MCF 10A (cell line): ENCODE results near the gene POLR3H. TPM values are rescaled to one million over a fixed set of nuclear protein-coding genes. Genes with fewer than 3 reads are reported as not detected.
A peak's percentile ranks its signal among the peaks of the same experiment; 100 is the strongest.

Source experiments
- BruUV-seq: library from RNA; stranded (reverse); fragments of 400-500 nt; replicated peaks from 2 replicates; lab custom pipeline; 2021; lab: Mats Ljungman, UMichigan
- CTCF ChIA-PET: fragments of 300-600 bp; sonication (Branson Sonifier 250); formaldehyde crosslinking; extraction: SDS; loops from one replicate; lab custom pipeline; 2021; ENCODE audit warnings: antibody characterized with exemption, inconsistent platforms; lab: Yijun Ruan, JAX
- POLR2A ChIA-PET: fragments of 300-600, 350-650 bp; sonication (Branson Sonifier 250); formaldehyde crosslinking; extraction: SDS; loops from one replicate; lab custom pipeline; 2020; ENCODE audit warnings: antibody characterized with exemption, inconsistent platforms; lab: Yijun Ruan, JAX
- DNase-seq: peaks from one replicate; pipeline ENCODE4 v3.0.0-alpha.2; 2018; ENCODE audit not compliant: unreplicated experiment
- H3K27ac Mint-ChIP-seq: one replicate; pipeline ENCODE4 v1.8.0; 2022; ENCODE audit warnings: mild to moderate bottlenecking, low read depth, mixed read lengths; ENCODE audit not compliant: unreplicated experiment
- H3K27me3 Mint-ChIP-seq: one replicate; pipeline ENCODE4 v1.8.0; 2022; ENCODE audit warnings: mixed read lengths; ENCODE audit not compliant: insufficient read depth, unreplicated experiment
- H3K36me3 Mint-ChIP-seq: one replicate; pipeline ENCODE4 v1.8.0; 2022; ENCODE audit warnings: mild to moderate bottlenecking, moderate library complexity, mixed read lengths; ENCODE audit not compliant: insufficient read depth, unreplicated experiment
- H3K4me1 Mint-ChIP-seq: one replicate; pipeline ENCODE4 v1.8.0; 2022; ENCODE audit warnings: mixed read lengths; ENCODE audit not compliant: insufficient read depth, unreplicated experiment
- H3K4me3 Mint-ChIP-seq: one replicate; pipeline ENCODE4 v1.8.0; 2022; ENCODE audit warnings: mild to moderate bottlenecking, moderate library complexity, mixed read lengths; ENCODE audit not compliant: unreplicated experiment
- H3K9me3 Mint-ChIP-seq: one replicate; pipeline ENCODE4 v1.8.0; 2022; ENCODE audit warnings: mixed read lengths; ENCODE audit not compliant: unreplicated experiment
- CTCF ChIP-seq: fragments of 200-600 bp; IDR thresholded peaks from one replicate; pipeline ENCODE4 v1.8.0; 2022; ENCODE audit warnings: antibody characterized with exemption, mild to moderate bottlenecking; ENCODE audit not compliant: unreplicated experiment
- intact Hi-C: fragments of 100-400 bp; cut with micrococcal nuclease; formaldehyde crosslinking; loops from 2 replicates; pipeline ENCODE4 v1.14.1; 2022
- total RNA-seq: library from RNA; stranded (reverse); gene quantifications from 2 replicates; pipeline ENCODE4 v1.2.3, GENCODE V29; 2022

The POLR3H gene
- total RNA-seq, 1 experiment from 2014 or later: 35.5 TPM

GRCh38 chr22:41523464-41524221, 20.6 kb downstream of the POLR3H start:
- Mint-ChIP-seq H3K9me3 (no peaks in the 10 kb centered on the region), H3K27ac (peak overlapping the region; percentile 42), H3K36me3 (peaks cover 83% of the 10 kb centered on the region), H3K4me3 (no peak overlapping the region), H3K4me1 (no peaks in the 10 kb centered on the region), H3K27me3 (no peaks in the 10 kb centered on the region)
- BruUV-seq: no TSS peak
- CTCF ChIA-PET: interaction anchor here (1.5 kb wide), 1 partner anchor 74 kb away, joined by 3 read pairs; no protein-coding TSS in a partner anchor
- DNase-seq: no peak
- intact Hi-C loops: no loop called here
- POLR2A ChIA-PET: interaction anchor here (0.9 to 1.1 kb wide), 3 partner anchors 17 to 96 kb away, joined by 3 to 4 read pairs (median 3); partner anchors contain the start of genes ACO2 and PHF5A
- TF ChIP-seq CTCF: no peak

- H3K4me3 Mint-ChIP-seq: no peak overlapping the region
- no peak overlapping the region for H3K27ac Mint-ChIP-seq
- intact Hi-C loops: no loop called here
- ChIA-PET CTCF (interaction anchor here (1.5 kb wide), 1 partner anchor 75 kb away, joined by 3 read pairs; no protein-coding TSS in a partner anchor), POLR2A (interaction anchor here (1.1 kb wide), 1 partner anchor 54 kb away, joined by 4 read pairs; the partner anchor contains the start of genes ACO2 and PHF5A)
- peaks cover 83% of the 10 kb centered on the region for H3K36me3 Mint-ChIP-seq
- TF ChIP-seq CTCF: no peak
- DNase-seq: no peak
- H3K9me3 Mint-ChIP-seq: no peaks in the 10 kb centered on the region
- H3K4me1 Mint-ChIP-seq: no peaks in the 10 kb centered on the region
- no TSS peak for BruUV-seq
- no peaks in the 10 kb centered on the region for H3K27me3 Mint-ChIP-seq
Observed at GRCh38 chr22:41522813-41523212, 21.5 kb downstream of the POLR3H start.

GRCh38 chr22:41521126-41521525, 23.1 kb downstream of the POLR3H start:
- no peak for DNase-seq
- no peaks in the 10 kb centered on the region for H3K27me3 Mint-ChIP-seq
- H3K4me3 Mint-ChIP-seq: no peak overlapping the region
- H3K4me1 Mint-ChIP-seq: no peaks in the 10 kb centered on the region
- no TSS peak for BruUV-seq
- H3K36me3 Mint-ChIP-seq: peaks cover 83% of the 10 kb centered on the region
- ChIA-PET POLR2A (interaction anchor here (0.6 to 1.1 kb wide), 2 partner anchors 52 to 235 kb away, joined by 3 to 4 read pairs; partner anchors contain the start of genes ACO2, PHF5A and RANGAP1), CTCF (interaction anchor here (0.6 to 5.7 kb wide), 5 partner anchors 11 to 135 kb away, joined by 3 to 95 read pairs (median 5); no protein-coding TSS in a partner anchor)
- no peak overlapping the region for H3K27ac Mint-ChIP-seq
- TF ChIP-seq CTCF: no peak
- intact Hi-C loops: no loop called here
- H3K9me3 Mint-ChIP-seq: no peaks in the 10 kb centered on the region

- POLR2A ChIA-PET: interaction anchor here (0.6 to 2.5 kb wide), 14 partner anchors 9 to 215 kb away, joined by 3 to 27 read pairs (median 6); partner anchors contain the start of genes ACO2, PHF5A, POLR3H and TOB2
Observed at GRCh38 chr22:41518048-41518347, 26.3 kb downstream of the POLR3H start.

More at GRCh38 chr22:41518048-41518347, 26.3 kb downstream of the POLR3H start:
- H3K4me3 Mint-ChIP-seq: no peak overlapping the region
- DNase-seq: no peak
- peaks cover 71% of the 10 kb centered on the region for H3K36me3 Mint-ChIP-seq
- peaks cover 8% of the 10 kb centered on the region for H3K4me1 Mint-ChIP-seq
- CTCF ChIA-PET: interaction anchor here (0.7 to 5.7 kb wide), 35 partner anchors 10 to 659 kb away, joined by 3 to 95 read pairs (median 5); partner anchors contain the start of genes ACO2, PHF5A and TOB2
- intact Hi-C loops: no loop called here
- no TSS peak for BruUV-seq
- no peak for TF ChIP-seq CTCF
- no peaks in the 10 kb centered on the region for H3K27me3 Mint-ChIP-seq
- H3K27ac Mint-ChIP-seq: no peak overlapping the region
- no peaks in the 10 kb centered on the region for H3K9me3 Mint-ChIP-seq
